Measurements from ENCODE around the gene TYROBP. TPM values are rescaled to one million over a fixed set of nuclear protein-coding genes. Genes with fewer than 3 reads are reported as not detected.

Gene TYROBP
- total and polyA plus RNA-seq, 2 of the 8 experiments (the other 6 are each of a cell fraction or from before 2014, with no cell fraction given), result 0.18 TPM; not detected in 1

DNA sequence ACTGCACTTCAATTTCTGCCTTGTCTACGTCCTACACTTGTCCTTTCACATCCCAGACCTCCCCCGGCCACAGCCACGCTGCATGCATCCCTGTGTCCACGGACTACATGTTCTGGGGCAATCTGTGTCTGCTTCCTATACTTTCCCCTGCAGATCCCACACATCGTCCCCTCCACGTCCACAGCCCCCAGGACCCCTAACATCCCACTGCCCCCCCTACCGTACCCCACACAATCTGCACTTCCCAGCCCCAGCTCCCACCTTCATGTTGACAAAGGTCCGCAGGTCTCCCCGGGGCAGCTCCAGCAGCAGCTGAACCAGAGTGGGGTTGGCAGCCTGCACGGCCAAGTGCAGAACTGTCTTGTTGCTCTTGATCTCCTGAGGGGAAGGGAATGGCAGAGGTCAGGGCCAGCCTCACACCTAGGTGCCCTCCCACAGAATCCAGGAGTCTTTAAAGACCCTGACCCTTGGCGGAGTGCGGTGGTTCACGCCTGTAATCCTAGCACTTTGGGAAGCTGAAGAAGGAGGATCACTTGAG lies 17.9 kb downstream of the TYROBP start:
- Histone ChIP-seq H3K4ac (replicated peaks; ENCODE audit: insufficient read length, low read depth, low read length) (no peak overlapping the region), H4K8ac (ENCODE audit: extremely low read depth, insufficient read depth, low read length) (no peak overlapping the region), H2BK20ac (ENCODE audit: low read length) (no peak overlapping the region), H3K27ac (ENCODE audit: low read depth, low read length) (no peak overlapping the region), H3K14ac (ENCODE audit: insufficient read length) (no peak overlapping the region), H3K9me3 (ENCODE audit: insufficient read depth in 2 of 2, low read depth in 1 of 2, low read length in 1 of 2) (no peaks in the 10 kb centered on the region), H2AFZ (ENCODE audit: low read length) (no peak overlapping the region), H3K4me2 (ENCODE audit: insufficient read depth in 1 of 2, low read depth in 2 of 2, low read length in 2 of 2) (no peak overlapping the region), H2BK12ac (ENCODE audit: low read depth, low read length) (no peak overlapping the region), H3K23ac (ENCODE audit: insufficient read length) (no peak overlapping the region), H3K9ac (replicated peaks in 1 of 4; ENCODE audit: extremely low read depth in 1 of 4, low read depth in 3 of 4, low read length in 3 of 4) (no peak overlapping the region), H2BK15ac (ENCODE audit: low read length) (no peak overlapping the region), H3K4me3 (ENCODE audit: extremely low read depth in 1 of 4, insufficient read depth in 2 of 4, low read depth in 3 of 4, low read length in 4 of 4) (no peak overlapping the region), H2BK120ac (replicated peaks; ENCODE audit: low read depth, low read length) (no peak overlapping the region), H3K4me1 (replicated peaks in 1 of 4; ENCODE audit: control insufficient read depth in 3 of 4, insufficient read depth in 4 of 4, low read length in 3 of 4) (no peaks in the 10 kb centered on the region), H3K79me2 (ENCODE audit: control insufficient read depth in 1 of 2, insufficient read depth in 2 of 2, low read length in 2 of 2) (no peaks in the 10 kb centered on the region), H3K36me3 (ENCODE audit: control insufficient read depth in 2 of 4, insufficient read depth in 4 of 4, low read length in 3 of 4) (peaks cover 14 to 41% (median 26%) of the 10 kb centered on the region in 4 experiments), H4K20me1 (replicated peaks in 1 of 2; ENCODE audit: control insufficient read depth in 1 of 2, insufficient read depth in 2 of 2, low read length in 2 of 2) (peaks cover 0 to 5% of the 10 kb centered on the region in 2 experiments), H4K91ac (replicated peaks; ENCODE audit: insufficient read length, low read length) (no peak overlapping the region), H3K18ac (ENCODE audit: extremely low read depth, low read length) (no peak overlapping the region), H4K5ac (ENCODE audit: insufficient read length, low read depth, low read length) (no peak overlapping the region), H2BK5ac (ENCODE audit: low read depth, low read length) (no peak overlapping the region), H3K79me1 (ENCODE audit: low read depth, low read length) (no peaks in the 10 kb centered on the region), H3K27me3 (replicated peaks in 1 of 4; ENCODE audit: control insufficient read depth in 3 of 4, extremely low read depth in 1 of 4, insufficient read depth in 3 of 4, low read length in 3 of 4) (no peaks in the 10 kb centered on the region), H3K23me2 (ENCODE audit: low read depth, low read length) (no peaks in the 10 kb centered on the region), H3K56ac (replicated peaks; ENCODE audit: insufficient read length, low read depth, low read length) (no peak overlapping the region), H2AK5ac (ENCODE audit: low read depth, low read length) (no peak overlapping the region)
- FAIRE-seq (no peak), DNase-seq (ENCODE audit: low read depth in 1 of 2, low spot score in 2 of 2) (no peak)
- CTCF ChIA-PET (ENCODE audit: partially characterized antibody), result interaction anchor here (0.6 to 1.5 kb wide), 3 partner anchors 28 to 108 kb away, joined by 3 read pairs; no protein-coding TSS in a partner anchor
- POLR2A ChIA-PET (ENCODE audit: partially characterized antibody), result interaction anchor here (1.1 kb wide), 1 partner anchor 171 kb away, joined by 3 read pairs; no protein-coding TSS in a partner anchor
- WGBS, 2 experiments (ENCODE audit: extremely low coverage in 1 of 2, insufficient coverage in 1 of 2, insufficient read length in 1 of 2, insufficient replicate concordance in 2 of 2, low coverage in 1 of 2, low lambda C conversion rate in 2 of 2, missing lambda C conversion rate in 1 of 2), result 93% methylated on average over 11 of the region's 13 CpGs; no CpG with 5 or more reads in 1 of the 2 experiments
- TF ChIP-seq TCF12 (IDR thresholded peaks at IDR 0.05; ENCODE audit: low read depth, low read length), result no peak
- TF ChIP-seq YY1 (IDR thresholded peaks at IDR 0.05; ENCODE audit: low read depth, low read length), result no peak
- TF ChIP-seq, protein P1, sequence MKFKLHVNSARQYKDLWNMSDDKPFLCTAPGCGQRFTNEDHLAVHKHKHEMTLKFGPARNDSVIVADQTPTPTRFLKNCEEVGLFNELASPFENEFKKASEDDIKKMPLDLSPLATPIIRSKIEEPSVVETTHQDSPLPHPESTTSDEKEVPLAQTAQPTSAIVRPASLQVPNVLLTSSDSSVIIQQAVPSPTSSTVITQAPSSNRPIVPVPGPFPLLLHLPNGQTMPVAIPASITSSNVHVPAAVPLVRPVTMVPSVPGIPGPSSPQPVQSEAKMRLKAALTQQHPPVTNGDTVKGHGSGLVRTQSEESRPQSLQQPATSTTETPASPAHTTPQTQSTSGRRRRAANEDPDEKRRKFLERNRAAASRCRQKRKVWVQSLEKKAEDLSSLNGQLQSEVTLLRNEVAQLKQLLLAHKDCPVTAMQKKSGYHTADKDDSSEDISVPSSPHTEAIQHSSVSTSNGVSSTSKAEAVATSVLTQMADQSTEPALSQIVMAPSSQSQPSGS (IDR thresholded peaks at IDR 0.05; ENCODE audit: low read length), result no peak
- TF ChIP-seq, protein P2, sequence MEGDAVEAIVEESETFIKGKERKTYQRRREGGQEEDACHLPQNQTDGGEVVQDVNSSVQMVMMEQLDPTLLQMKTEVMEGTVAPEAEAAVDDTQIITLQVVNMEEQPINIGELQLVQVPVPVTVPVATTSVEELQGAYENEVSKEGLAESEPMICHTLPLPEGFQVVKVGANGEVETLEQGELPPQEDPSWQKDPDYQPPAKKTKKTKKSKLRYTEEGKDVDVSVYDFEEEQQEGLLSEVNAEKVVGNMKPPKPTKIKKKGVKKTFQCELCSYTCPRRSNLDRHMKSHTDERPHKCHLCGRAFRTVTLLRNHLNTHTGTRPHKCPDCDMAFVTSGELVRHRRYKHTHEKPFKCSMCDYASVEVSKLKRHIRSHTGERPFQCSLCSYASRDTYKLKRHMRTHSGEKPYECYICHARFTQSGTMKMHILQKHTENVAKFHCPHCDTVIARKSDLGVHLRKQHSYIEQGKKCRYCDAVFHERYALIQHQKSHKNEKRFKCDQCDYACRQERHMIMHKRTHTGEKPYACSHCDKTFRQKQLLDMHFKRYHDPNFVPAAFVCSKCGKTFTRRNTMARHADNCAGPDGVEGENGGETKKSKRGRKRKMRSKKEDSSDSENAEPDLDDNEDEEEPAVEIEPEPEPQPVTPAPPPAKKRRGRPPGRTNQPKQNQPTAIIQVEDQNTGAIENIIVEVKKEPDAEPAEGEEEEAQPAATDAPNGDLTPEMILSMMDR (IDR thresholded peaks at IDR 0.05; ENCODE audit: control extremely low read depth in 1 of 3, insufficient read depth in 1 of 3, low read depth in 1 of 3, low read length in 3 of 3), result no peak
- no peak for TF ChIP-seq POU5F1 (IDR thresholded peaks at IDR 0.05; ENCODE audit: low read depth, low read length)
- TF ChIP-seq, protein P3, sequence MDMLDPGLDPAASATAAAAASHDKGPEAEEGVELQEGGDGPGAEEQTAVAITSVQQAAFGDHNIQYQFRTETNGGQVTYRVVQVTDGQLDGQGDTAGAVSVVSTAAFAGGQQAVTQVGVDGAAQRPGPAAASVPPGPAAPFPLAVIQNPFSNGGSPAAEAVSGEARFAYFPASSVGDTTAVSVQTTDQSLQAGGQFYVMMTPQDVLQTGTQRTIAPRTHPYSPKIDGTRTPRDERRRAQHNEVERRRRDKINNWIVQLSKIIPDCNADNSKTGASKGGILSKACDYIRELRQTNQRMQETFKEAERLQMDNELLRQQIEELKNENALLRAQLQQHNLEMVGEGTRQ (IDR thresholded peaks at IDR 0.05; ENCODE audit: low read length), result no peak
- no peak for TF ChIP-seq ASH2L (IDR thresholded peaks at IDR 0.05; ENCODE audit: low read length)
- no peak for TF ChIP-seq RBBP5 (IDR thresholded peaks at IDR 0.05; ENCODE audit: borderline replicate concordance, low read depth, low read length)

All from H1 (cell line).